Endothelial cell of umbilical vein (primary cell): ENCODE measurements around the gene HDAC7.

Experiments
- EZH2 ChIP-seq: IDR thresholded peaks from 2 replicates; pipeline ENCODE4 v1.6.1; 2012; ENCODE audit warnings: borderline replicate concordance, low read depth, mild to moderate bottlenecking, moderate library complexity, low read length, inconsistent platforms; ENCODE audit not compliant: severe bottlenecking
- POLR2A ChIP-seq: IDR thresholded peaks from 2 replicates; pipeline ENCODE4 v1.6.1; 2012; ENCODE audit warnings: low read depth, mild to moderate bottlenecking, control low read depth, low read length
- TF ChIP-seq, protein P1 (sequence below), 2 donors: IDR thresholded peaks; 1 replicate in 1 of 2; 2 replicates in 1 of 2; pipeline ENCODE4 v1.5.1; 2011; ENCODE audit warnings: low read length in 2 of 2, mild to moderate bottlenecking in 2 of 2, moderate library complexity in 2 of 2, control low read depth in 1 of 2, inconsistent platforms in 1 of 2, low read depth in 1 of 2; ENCODE audit not compliant: insufficient read depth in 1 of 2; ENCODE audit errors: extremely low read depth in 1 of 2

DNA sequence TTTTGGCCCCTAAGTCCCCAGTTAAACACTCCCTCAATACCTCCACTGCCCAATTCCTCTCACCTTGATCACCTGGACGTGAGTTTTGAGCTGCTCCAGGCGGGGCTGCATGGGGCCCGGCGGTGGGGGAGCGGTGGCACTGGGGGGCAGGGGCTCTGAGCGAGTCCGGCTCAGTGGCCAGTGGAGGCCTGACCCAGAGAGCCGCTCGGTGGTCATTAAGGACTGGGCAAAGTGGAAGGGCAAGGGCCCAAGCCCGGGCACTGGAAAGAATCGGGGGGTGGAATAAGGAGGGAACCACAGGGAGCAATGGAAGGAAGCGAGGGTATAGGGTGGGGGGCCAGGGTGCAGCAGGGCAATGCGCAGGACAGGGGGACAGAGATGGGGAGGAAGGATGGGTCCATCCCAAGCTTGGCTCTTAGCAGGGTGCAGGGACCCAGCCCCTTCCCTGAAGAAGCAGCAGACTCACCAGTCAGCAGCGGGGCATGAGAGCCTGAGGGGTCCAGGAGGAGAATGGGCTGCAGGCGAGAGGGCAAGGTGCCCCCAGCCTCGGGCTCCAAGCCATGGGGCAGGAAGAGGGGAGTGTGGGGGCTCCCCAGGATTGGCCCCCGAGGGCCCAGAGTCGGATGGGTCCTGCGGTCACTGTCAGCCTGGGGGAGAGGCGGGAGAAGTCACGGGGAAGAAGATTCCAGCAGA is 24.4 kb downstream of the HDAC7 start:
- TF ChIP-seq, protein P1, sequence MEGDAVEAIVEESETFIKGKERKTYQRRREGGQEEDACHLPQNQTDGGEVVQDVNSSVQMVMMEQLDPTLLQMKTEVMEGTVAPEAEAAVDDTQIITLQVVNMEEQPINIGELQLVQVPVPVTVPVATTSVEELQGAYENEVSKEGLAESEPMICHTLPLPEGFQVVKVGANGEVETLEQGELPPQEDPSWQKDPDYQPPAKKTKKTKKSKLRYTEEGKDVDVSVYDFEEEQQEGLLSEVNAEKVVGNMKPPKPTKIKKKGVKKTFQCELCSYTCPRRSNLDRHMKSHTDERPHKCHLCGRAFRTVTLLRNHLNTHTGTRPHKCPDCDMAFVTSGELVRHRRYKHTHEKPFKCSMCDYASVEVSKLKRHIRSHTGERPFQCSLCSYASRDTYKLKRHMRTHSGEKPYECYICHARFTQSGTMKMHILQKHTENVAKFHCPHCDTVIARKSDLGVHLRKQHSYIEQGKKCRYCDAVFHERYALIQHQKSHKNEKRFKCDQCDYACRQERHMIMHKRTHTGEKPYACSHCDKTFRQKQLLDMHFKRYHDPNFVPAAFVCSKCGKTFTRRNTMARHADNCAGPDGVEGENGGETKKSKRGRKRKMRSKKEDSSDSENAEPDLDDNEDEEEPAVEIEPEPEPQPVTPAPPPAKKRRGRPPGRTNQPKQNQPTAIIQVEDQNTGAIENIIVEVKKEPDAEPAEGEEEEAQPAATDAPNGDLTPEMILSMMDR (IDR thresholded peaks at IDR 0.05; ENCODE audit: extremely low read depth in 1 of 2, insufficient read depth in 1 of 2, low read depth in 1 of 2, low read length in 2 of 2): no peak
- TF ChIP-seq EZH2 (no peak), POLR2A (no peak)
